ENCODE measurements around the gene TEX52. TPM values are rescaled to one million over a fixed set of nuclear protein-coding genes. Genes with fewer than 3 reads are reported as not detected.

TEX52 gene
- total and polyA plus RNA-seq, 2 donors (not counting 3 experiments of a cell fraction or from before 2014, with no cell fraction given), result not detected

DNA sequence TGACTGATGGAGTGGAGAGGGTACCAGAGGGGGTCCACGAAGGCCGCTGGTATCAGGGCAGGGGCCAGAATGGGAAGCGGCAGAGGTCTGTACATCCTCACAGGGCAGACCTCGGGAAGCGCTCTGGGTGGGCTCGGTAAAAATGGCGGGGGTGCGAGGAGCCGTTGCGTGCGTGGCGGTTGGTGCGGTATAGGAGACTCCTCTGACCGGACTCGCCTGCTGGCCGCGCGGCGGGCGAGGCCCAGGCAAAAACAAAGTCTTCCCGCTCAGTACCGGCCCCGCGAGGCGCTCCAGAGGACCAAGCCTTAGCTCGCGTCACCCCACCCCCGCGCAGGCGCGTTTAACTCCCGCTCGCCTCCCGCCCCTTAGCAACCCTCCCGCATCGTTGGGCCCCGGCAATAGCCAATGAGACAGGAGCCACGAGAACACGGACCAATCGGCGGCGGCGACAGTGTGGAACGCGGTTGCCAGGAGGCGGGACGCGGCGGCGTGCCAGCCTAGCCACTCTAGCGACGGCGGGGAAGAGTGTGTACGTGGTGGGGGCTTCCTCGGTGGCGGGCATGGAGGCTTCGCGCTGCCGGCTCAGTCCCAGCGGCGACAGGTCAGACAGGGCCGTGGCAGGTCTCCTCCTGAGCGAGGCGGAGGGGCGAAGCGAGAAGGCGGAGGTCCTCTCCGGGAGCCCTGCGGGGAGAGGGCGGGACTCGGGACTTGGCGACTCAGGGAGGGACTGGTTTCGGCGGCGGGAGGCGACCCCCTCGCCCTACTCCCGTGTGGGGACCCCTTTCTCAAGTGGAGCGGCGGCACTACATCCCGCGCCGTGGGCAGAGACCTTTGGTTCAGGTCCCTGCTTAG, 33.8 kb upstream of the TEX52 start, which contains the start of gene TULP3:
Gene TULP3, plus strand, starts transcription at position 504 of the 852 bp plus-strand sequence. Its CDS starts 57 bp downstream, at position 561.
- FAIRE-seq, result peak; percentile 94
- Histone ChIP-seq H2AFZ (ENCODE audit: low read depth, low read length) (peak within 1 kb of the TSS; percentile 92), H4K20me1 (replicated peaks; ENCODE audit: control insufficient read depth, extremely low read depth, insufficient read depth, low read length) (no peaks in the 10 kb centered on the region), H3K27me3 (ENCODE audit: control insufficient read depth in 2 of 2, insufficient read depth in 2 of 2, low read length in 2 of 2) (no peaks in the 10 kb centered on the region), H3K36me3 (ENCODE audit: control insufficient read depth in 2 of 2, extremely low read depth in 1 of 2, insufficient read depth in 2 of 2, low read length in 2 of 2) (peaks cover 3% of the 10 kb centered on the region in 2 experiments), H3K79me2 (ENCODE audit: control insufficient read depth, insufficient read depth, low read length) (peaks cover 22% of the 10 kb centered on the region), H3K9ac (replicated peaks; ENCODE audit: extremely low read depth, insufficient read depth, low read length) (peak within 1 kb of the TSS; percentile 80), H3K9me3 (replicated peaks; ENCODE audit: control insufficient read depth, insufficient read depth, low read length) (no peaks in the 10 kb centered on the region), H3K4me2 (ENCODE audit: insufficient read depth, low read length) (peak within 1 kb of the TSS; percentile 68), H3K27ac (ENCODE audit: insufficient read depth, low read depth, low read length) (peak within 1 kb of the TSS; percentile 59), H3K4me3 (replicated peaks in 1 of 3; ENCODE audit: insufficient read depth in 1 of 3, low read depth in 1 of 3, low read length in 3 of 3) (peak within 1 kb of the TSS; percentile 32 to 76 (median 75)), H3K4me1 (ENCODE audit: control insufficient read depth, extremely low read depth, insufficient read depth, low read length) (peaks cover 11% of the 10 kb centered on the region), H3K9me1 (replicated peaks; ENCODE audit: control insufficient read depth, extremely low read depth, insufficient read depth, low read length) (no peaks in the 10 kb centered on the region)
- peak; percentile 99 for DNase-seq (ENCODE audit: low read depth, low spot score)
- BruUV-seq (replicated peaks), result no TSS peak
- CTCF ChIA-PET, result interaction anchor here (0.6 to 3.6 kb wide), 9 partner anchors 13 to 151 kb away, joined by 3 to 18 read pairs (median 5); partner anchors contain the start of genes FOXM1 and RHNO1
- dilution Hi-C loops (cut with MboI; ENCODE audit: extremely low pct_ligation_motif_present, low sequenced_read_pairs), result no loop called here
- intact Hi-C loops (cut with micrococcal nuclease), result loop anchor here (1.0 kb wide), 3 partner anchors 13 to 74 kb away; partner anchors contain the start of genes FOXM1 and RHNO1
- POLR2A ChIA-PET, result interaction anchor here (1.3 kb wide), 2 partner anchors 14 to 144 kb away, joined by 4 to 5 read pairs; partner anchors contain the start of genes FOXM1 and RHNO1
- TF ChIP-seq EZH2 (IDR thresholded peaks at IDR 0.05; ENCODE audit: borderline replicate concordance, low read depth, low read length, severe bottlenecking) (no peak), POLR2A (IDR thresholded peaks at IDR 0.05; ENCODE audit: low read depth, low read length) (peak; percentile 86), CTCF (IDR thresholded peaks at IDR 0.05; ENCODE audit: extremely low read depth in 1 of 2, insufficient read depth in 1 of 2, low read depth in 1 of 2, low read length in 2 of 2) (peak in 1 of 2 donors; percentile 18), POLR2AphosphoS5 (IDR thresholded peaks at IDR 0.05; ENCODE audit: insufficient read depth, low read depth, low read length) (peak; percentile 84)

Data from endothelial cell of umbilical vein (primary cell).